Activated naive CD8-positive, alpha-beta T cell treated with anti-CD3 and anti-CD28 coated beads, Interleukin-2, amount 50 U/mL, for 24 hours (primary cell): Measurements from ENCODE around the gene SLC7A6OS.

Experiments
- ATAC-seq: fragments of 150-1000 bp; cut with Tn5 transposase; one replicate; pipeline ENCODE4 v1.10.0; 2021
- DNase-seq: peaks from one replicate; pipeline ENCODE4 v3.0.0; 2021
- H3K27ac Mint-ChIP-seq: one replicate; pipeline ENCODE4 v1.8.0; 2021; ENCODE audit warnings: mild to moderate bottlenecking, mixed read lengths
- H3K27me3 Mint-ChIP-seq: one replicate; pipeline ENCODE4 v1.8.0; 2021; ENCODE audit warnings: mixed read lengths
- H3K36me3 Mint-ChIP-seq: one replicate; pipeline ENCODE4 v1.8.0; 2021; ENCODE audit warnings: low read depth, mixed read lengths
- H3K4me1 Mint-ChIP-seq: one replicate; pipeline ENCODE4 v1.8.0; 2021; ENCODE audit warnings: mixed read lengths
- H3K4me3 Mint-ChIP-seq: one replicate; pipeline ENCODE4 v1.8.0; 2021; ENCODE audit warnings: mild to moderate bottlenecking, moderate library complexity, mixed read lengths
- H3K9me3 Mint-ChIP-seq: one replicate; pipeline ENCODE4 v1.8.0; 2021; ENCODE audit warnings: mixed read lengths

Gene SLC7A6OS

DNA sequence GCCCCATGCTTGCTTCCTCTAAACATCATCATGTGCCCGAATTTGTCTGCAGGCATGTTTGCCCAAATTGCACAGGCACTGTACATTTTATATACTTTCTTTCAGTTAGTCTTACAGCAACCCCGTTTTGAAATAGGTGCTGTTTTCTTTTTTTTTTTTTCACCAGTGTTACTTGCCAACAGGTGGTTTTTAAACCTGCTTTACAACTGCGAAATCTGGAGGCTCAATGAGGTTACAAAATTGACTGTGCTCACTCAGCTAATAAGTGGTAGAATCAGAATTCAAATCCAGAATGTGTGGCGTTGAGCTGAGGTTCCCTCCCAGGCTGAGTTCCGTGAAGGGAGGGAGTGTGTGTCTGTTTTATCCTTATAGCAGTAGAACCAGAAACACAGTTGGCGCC is 59.8 kb downstream of the SLC7A6OS start:
- DNase-seq (no peak), ATAC-seq (no peak)
- no peaks in the 10 kb centered on the region for H3K27me3 Mint-ChIP-seq
- no peaks in the 10 kb centered on the region for H3K9me3 Mint-ChIP-seq
- H3K4me3 Mint-ChIP-seq = no peak overlapping the region
- peaks cover 8% of the 10 kb centered on the region for H3K36me3 Mint-ChIP-seq
- H3K27ac Mint-ChIP-seq = no peak overlapping the region
- peaks cover 11% of the 10 kb centered on the region for H3K4me1 Mint-ChIP-seq

DNA sequence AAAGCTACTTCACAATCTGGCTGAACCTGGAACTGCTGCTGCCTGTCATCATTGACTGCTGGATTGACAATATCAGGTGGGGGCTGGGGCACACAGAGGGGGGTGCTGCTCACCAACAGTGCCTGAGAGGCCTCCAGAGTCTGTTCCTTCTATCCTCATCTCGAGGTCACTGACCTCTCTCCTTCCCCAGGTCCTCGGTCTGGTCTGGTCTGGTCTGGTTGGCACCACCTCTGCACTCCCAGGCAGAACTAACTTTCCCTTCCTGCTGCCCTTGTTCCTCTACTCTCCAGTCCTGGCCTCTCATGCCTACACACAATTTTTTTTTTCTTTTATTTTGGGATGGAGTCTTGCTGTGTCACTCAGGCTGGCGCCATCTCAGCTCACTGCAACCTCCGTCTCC is 61.4 kb downstream of the SLC7A6OS start:
- Mint-ChIP-seq H3K27ac (no peak overlapping the region), H3K27me3 (no peaks in the 10 kb centered on the region), H3K9me3 (no peaks in the 10 kb centered on the region), H3K4me3 (no peak overlapping the region), H3K4me1 (peaks cover 22% of the 10 kb centered on the region), H3K36me3 (peaks cover 8% of the 10 kb centered on the region)
- no peak for DNase-seq
- no peak for ATAC-seq
